ENCODE data around the gene TWIST2. TPM values are rescaled to one million over a fixed set of nuclear protein-coding genes. Genes with fewer than 3 reads are reported as not detected.
A peak's percentile ranks its signal among the peaks of the same experiment; 100 is the strongest.

The TWIST2 gene
- total RNA-seq, result 100 to 1,000 TPM in 3 of 4 donors, 10 to 100 TPM in 1; 72.5 to 140 (median 106) TPM

- WGBS, 2 donors, result 1 to 2% methylated on average over 25 to 65 of the region's 90 CpGs
- peak; percentile 80 to 84 for DNase-seq (ENCODE audit: low spot score in 2 of 2)
- peaks cover 0 to 64% of the 10 kb centered on the region in 2 donors for H3K27me3 ChIP-seq
- H3K9me3 ChIP-seq, result no peaks in the 10 kb centered on the region
- peaks cover 0 to 39% (median 7%) of the 10 kb centered on the region in 4 donors for H3K4me1 ChIP-seq
- no peaks in the 10 kb centered on the region for H3K36me3 ChIP-seq
- H3K27ac ChIP-seq, result peak within 1 kb of the TSS; percentile 55 to 89 (median 78)
- TF ChIP-seq CTCF (IDR thresholded peaks at IDR 0.05) (peak in 2 of 5 experiments; percentile 9 to 14), EP300 (IDR thresholded peaks at IDR 0.05) (peak in 1 of 2 donors; percentile 49), POLR2A (IDR thresholded peaks at IDR 0.05) (peak in 1 of 2 donors; percentile 52)
- H3K4me3 ChIP-seq, result peak within 1 kb of the TSS; percentile 41 to 61 (median 50)
Measured at GRCh38 chr2:238847841-238848690, at the start of gene TWIST2. TWIST2 (plus strand) TSS chr2:238848085; CDS start chr2:238848216, 131 bp downstream.

GRCh38 chr2:238801791-238802190 lies 46.1 kb upstream of the TWIST2 start:
- 88 to 90% methylated on average over 8 of the region's 8 CpGs for WGBS, 2 donors
- H3K36me3 ChIP-seq, result no peaks in the 10 kb centered on the region
- no peak overlapping the region for H3K27ac ChIP-seq
- H3K27me3 ChIP-seq, result peaks cover 0 to 8% of the 10 kb centered on the region in 2 donors
- no peak for TF ChIP-seq CTCF (IDR thresholded peaks at IDR 0.05)
- no peak for TF ChIP-seq EP300 (IDR thresholded peaks at IDR 0.05)
- no peak for TF ChIP-seq POLR2A (IDR thresholded peaks at IDR 0.05)
- no peak for DNase-seq (ENCODE audit: low spot score in 2 of 2)
- H3K4me1 ChIP-seq, result peaks cover 0 to 7% (median 0%) of the 10 kb centered on the region in 4 donors
- no peaks in the 10 kb centered on the region for H3K9me3 ChIP-seq
- no peak overlapping the region for H3K4me3 ChIP-seq

GRCh38 chr2:238802957-238803356 lies 44.9 kb upstream of the TWIST2 start:
- Histone ChIP-seq H3K27me3 (no peaks in the 10 kb centered on the region), H3K4me1 (peaks cover 0 to 7% (median 0%) of the 10 kb centered on the region in 4 donors)
- DNase-seq (ENCODE audit: low spot score in 2 of 2), result no peak

GRCh38 chr2:238803996-238804870 lies 43.7 kb upstream of the TWIST2 start:
- Histone ChIP-seq H3K4me1 (peaks cover 0 to 7% (median 0%) of the 10 kb centered on the region in 4 donors), H3K4me3 (no peak overlapping the region), H3K9me3 (peaks cover 0 to 12% (median 0%) of the 10 kb centered on the region in 4 donors), H3K27me3 (no peaks in the 10 kb centered on the region), H3K36me3 (no peaks in the 10 kb centered on the region), H3K27ac (no peak overlapping the region)
- DNase-seq (ENCODE audit: low spot score in 2 of 2), result no peak
- no peak for TF ChIP-seq POLR2A (IDR thresholded peaks at IDR 0.05)
- no peak for TF ChIP-seq EP300 (IDR thresholded peaks at IDR 0.05)
- no peak for TF ChIP-seq CTCF (IDR thresholded peaks at IDR 0.05)
- WGBS, 2 donors, result 51 to 60% methylated on average over 17 of the region's 17 CpGs

More at GRCh38 chr2:238802957-238803356, 44.9 kb upstream of the TWIST2 start:
- 40 to 41% methylated on average over 4 of the region's 4 CpGs for WGBS, 2 donors
- Histone ChIP-seq H3K36me3 (no peaks in the 10 kb centered on the region), H3K4me3 (no peak overlapping the region), H3K9me3 (no peaks in the 10 kb centered on the region), H3K27ac (no peak overlapping the region)
- no peak for TF ChIP-seq CTCF (IDR thresholded peaks at IDR 0.05)
- no peak for TF ChIP-seq EP300 (IDR thresholded peaks at IDR 0.05)
- no peak for TF ChIP-seq POLR2A (IDR thresholded peaks at IDR 0.05)

All from tibial nerve (tissue), 4 donors.